ENCODE measurements around the gene C10orf143. TPM values are rescaled to one million over a fixed set of nuclear protein-coding genes. Genes with fewer than 3 reads are reported as not detected.
"Not testable (repeated sequence)": the region's sequence is repeated elsewhere in the genome, so short reads cannot be mapped to it uniquely, and the experiment has no call there.

C10orf143 gene
- total RNA-seq, 1 donor from 2014 or later: 3.7 TPM

- peaks cover 5% of the 10 kb centered on the region for H3K9me3 ChIP-seq
- TF ChIP-seq CTCF (IDR thresholded peaks at IDR 0.05): no peak
- ATAC-seq (peak in 1 of 2 donors; percentile 38), DNase-seq (no peak)
- H3K4me1 ChIP-seq: no peaks in the 10 kb centered on the region
- no peaks in the 10 kb centered on the region for H3K36me3 ChIP-seq
- no peaks in the 10 kb centered on the region for H3K27me3 ChIP-seq (ENCODE audit: low read depth)
- no peak overlapping the region for H3K27ac ChIP-seq
- no peak overlapping the region for H3K4me3 ChIP-seq
- intact Hi-C loops (cut with DNase I): no loop called here
These were observed 11.0 kb upstream of the C10orf143 start for GRCh38 chr10:130121486-130122079.

- ATAC-seq; H3K27me3 ChIP-seq (ENCODE audit: low read depth); H3K36me3 ChIP-seq; H3K4me1 ChIP-seq; H3K27ac ChIP-seq; intact Hi-C loops (cut with DNase I); H3K4me3 ChIP-seq; H3K9me3 ChIP-seq; DNase-seq: not testable (repeated sequence)
These were observed 6.9 kb upstream of the C10orf143 start for GRCh38 chr10:130117535-130117934.

- not testable (repeated sequence) for ATAC-seq
These were observed 6.3 kb upstream of the C10orf143 start for GRCh38 chr10:130116942-130117341.

GRCh38 chr10:130112821-130113220, 2.2 kb upstream of the C10orf143 start:
- peaks cover 4% of the 10 kb centered on the region for H3K9me3 ChIP-seq
- no peaks in the 10 kb centered on the region for H3K36me3 ChIP-seq
- H3K4me1 ChIP-seq: peaks cover 26% of the 10 kb centered on the region
- DNase-seq (no peak), ATAC-seq (no peak)
- intact Hi-C loops (cut with DNase I): no loop called here
- H3K27me3 ChIP-seq (ENCODE audit: low read depth): no peaks in the 10 kb centered on the region
- TF ChIP-seq CTCF (IDR thresholded peaks at IDR 0.05): no peak
- no peak overlapping the region for H3K4me3 ChIP-seq
- no peak overlapping the region for H3K27ac ChIP-seq

More at GRCh38 chr10:130116942-130117341, 6.3 kb upstream of the C10orf143 start:
- H3K4me3 ChIP-seq; H3K36me3 ChIP-seq; H3K27me3 ChIP-seq (ENCODE audit: low read depth); DNase-seq; H3K27ac ChIP-seq; intact Hi-C loops (cut with DNase I); H3K9me3 ChIP-seq: not testable (repeated sequence)
- peaks cover 11% of the 10 kb centered on the region for H3K4me1 ChIP-seq

GRCh38 chr10:130111852-130112180, 1.2 kb upstream of the C10orf143 start:
- no peak for ATAC-seq
- H3K9me3 ChIP-seq: no peaks in the 10 kb centered on the region
- H3K4me1 ChIP-seq: peaks cover 26% of the 10 kb centered on the region
- H3K27ac ChIP-seq: peak overlapping the region; percentile 91
- TF ChIP-seq CTCF (IDR thresholded peaks at IDR 0.05): no peak
- no peak for DNase-seq
- intact Hi-C loops (cut with DNase I): no loop called here
- peak overlapping the region; percentile 75 for H3K4me3 ChIP-seq
- no peaks in the 10 kb centered on the region for H3K36me3 ChIP-seq
- H3K27me3 ChIP-seq (ENCODE audit: low read depth): no peaks in the 10 kb centered on the region

- intact Hi-C loops (cut with DNase I): no loop called here
- Histone ChIP-seq H3K4me1 (peaks cover 26% of the 10 kb centered on the region), H3K36me3 (no peaks in the 10 kb centered on the region), H3K4me3 (peak overlapping the region; percentile 75), H3K9me3 (no peaks in the 10 kb centered on the region), H3K27me3 (ENCODE audit: low read depth) (no peaks in the 10 kb centered on the region), H3K27ac (peak overlapping the region; percentile 91)
- no peak for TF ChIP-seq CTCF (IDR thresholded peaks at IDR 0.05)
- DNase-seq (peak; percentile 97), ATAC-seq (peak; percentile 95)
These were observed 652 bp upstream of the C10orf143 start for GRCh38 chr10:130111113-130111851.
